ENCODE measurements around the gene CERS3.

The CERS3 gene

DNA sequence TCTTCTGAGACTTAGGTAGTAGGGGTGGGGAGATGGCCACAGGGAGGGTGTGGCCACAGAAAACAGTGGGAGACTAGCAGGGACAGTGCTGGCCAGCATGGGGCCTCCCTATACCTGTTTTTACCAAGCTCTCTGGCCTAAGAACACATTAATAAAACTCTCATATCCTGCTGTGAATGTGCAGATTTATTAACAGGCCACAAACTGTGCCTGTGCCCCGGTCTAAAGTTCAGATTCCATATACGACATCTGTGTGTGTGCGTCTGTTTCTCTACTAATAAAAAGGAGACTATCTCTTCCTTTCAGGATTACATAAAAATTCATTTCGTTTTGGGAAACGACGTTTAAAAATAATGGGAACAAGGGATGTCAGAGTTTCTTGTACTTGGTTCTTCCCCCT, 94.2 kb downstream of the CERS3 start:
- no peak overlapping the region for H3K4me3 ChIP-seq (replicated peaks; ENCODE audit: low read depth, low read length)
- TF ChIP-seq, protein P1, sequence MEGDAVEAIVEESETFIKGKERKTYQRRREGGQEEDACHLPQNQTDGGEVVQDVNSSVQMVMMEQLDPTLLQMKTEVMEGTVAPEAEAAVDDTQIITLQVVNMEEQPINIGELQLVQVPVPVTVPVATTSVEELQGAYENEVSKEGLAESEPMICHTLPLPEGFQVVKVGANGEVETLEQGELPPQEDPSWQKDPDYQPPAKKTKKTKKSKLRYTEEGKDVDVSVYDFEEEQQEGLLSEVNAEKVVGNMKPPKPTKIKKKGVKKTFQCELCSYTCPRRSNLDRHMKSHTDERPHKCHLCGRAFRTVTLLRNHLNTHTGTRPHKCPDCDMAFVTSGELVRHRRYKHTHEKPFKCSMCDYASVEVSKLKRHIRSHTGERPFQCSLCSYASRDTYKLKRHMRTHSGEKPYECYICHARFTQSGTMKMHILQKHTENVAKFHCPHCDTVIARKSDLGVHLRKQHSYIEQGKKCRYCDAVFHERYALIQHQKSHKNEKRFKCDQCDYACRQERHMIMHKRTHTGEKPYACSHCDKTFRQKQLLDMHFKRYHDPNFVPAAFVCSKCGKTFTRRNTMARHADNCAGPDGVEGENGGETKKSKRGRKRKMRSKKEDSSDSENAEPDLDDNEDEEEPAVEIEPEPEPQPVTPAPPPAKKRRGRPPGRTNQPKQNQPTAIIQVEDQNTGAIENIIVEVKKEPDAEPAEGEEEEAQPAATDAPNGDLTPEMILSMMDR (IDR thresholded peaks at IDR 0.05; ENCODE audit: low read length, missing control alignments), result no peak
- DNase-seq (ENCODE audit: low read depth), result no peak

DNA sequence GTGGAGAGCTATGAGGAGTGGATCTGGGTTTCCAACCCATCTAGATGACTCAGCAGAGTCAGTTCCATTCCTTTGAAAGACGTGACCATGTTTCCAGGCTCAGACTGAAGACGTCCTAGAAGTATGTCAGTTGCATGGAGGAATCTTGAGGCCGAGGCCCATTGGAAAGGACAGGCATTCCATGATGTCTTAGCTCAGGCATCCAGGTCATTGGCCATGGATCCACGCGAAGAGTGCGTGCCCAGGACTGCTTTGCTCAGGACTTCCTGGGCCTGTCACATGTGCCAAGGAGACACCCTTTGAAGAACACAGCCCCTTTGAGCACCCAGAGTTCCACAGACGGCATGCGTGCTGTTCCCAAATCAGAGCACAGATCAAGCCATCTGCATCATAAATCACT, 94.7 kb downstream of the CERS3 start:
- DNase-seq (ENCODE audit: low read depth), result no peak
- TF ChIP-seq, protein P1 (IDR thresholded peaks at IDR 0.05; ENCODE audit: low read length, missing control alignments), result no peak
- H3K4me3 ChIP-seq (replicated peaks; ENCODE audit: low read depth, low read length), result no peak overlapping the region

- H3K4me3 ChIP-seq (replicated peaks; ENCODE audit: low read depth, low read length), result no peak overlapping the region
- DNase-seq (ENCODE audit: low read depth), result no peak
These were observed 95.4 kb downstream of the CERS3 start for GRCh38 chr15:100433304-100433703.

DNA sequence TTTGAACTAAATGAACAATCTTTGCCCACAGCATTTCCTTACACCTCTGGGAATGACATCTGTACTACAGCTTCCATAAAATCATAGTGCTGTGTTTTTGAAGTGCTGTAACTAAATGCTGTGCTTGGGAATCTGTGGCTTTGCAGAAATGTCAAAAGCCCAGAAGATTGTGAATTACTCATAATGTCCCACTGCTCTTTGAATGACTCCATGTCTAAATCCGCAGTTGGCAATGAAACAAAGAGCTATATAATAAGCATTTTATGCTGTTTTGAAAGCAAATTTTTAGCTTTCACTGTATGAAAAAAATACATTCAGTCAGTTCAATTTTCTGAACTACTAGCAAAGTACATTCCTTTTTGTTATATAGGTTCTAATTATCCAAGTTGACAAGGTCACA, 98.3 kb downstream of the CERS3 start:
- no peak overlapping the region for H3K4me3 ChIP-seq (replicated peaks; ENCODE audit: low read depth, low read length)
- DNase-seq (ENCODE audit: low read depth), result no peak
- TF ChIP-seq, protein P1 (IDR thresholded peaks at IDR 0.05; ENCODE audit: low read length, missing control alignments), result no peak

More at GRCh38 chr15:100433304-100433703, 95.4 kb downstream of the CERS3 start:
- TF ChIP-seq, protein P1 (IDR thresholded peaks at IDR 0.05; ENCODE audit: low read length, missing control alignments), result no peak

GRCh38 chr15:100429116-100429728, 99.5 kb downstream of the CERS3 start:
- peak; percentile 2 for DNase-seq (ENCODE audit: low read depth)
- no peak overlapping the region for H3K4me3 ChIP-seq (replicated peaks; ENCODE audit: low read depth, low read length)
- TF ChIP-seq, protein P1 (IDR thresholded peaks at IDR 0.05; ENCODE audit: low read length, missing control alignments), result no peak

- no peak overlapping the region for H3K4me3 ChIP-seq (replicated peaks; ENCODE audit: low read depth, low read length)
- TF ChIP-seq, protein P1 (IDR thresholded peaks at IDR 0.05; ENCODE audit: low read length, missing control alignments), result no peak
- DNase-seq (ENCODE audit: low read depth), result no peak
These were observed 101.8 kb downstream of the CERS3 start for GRCh38 chr15:100426937-100427336.

DNA sequence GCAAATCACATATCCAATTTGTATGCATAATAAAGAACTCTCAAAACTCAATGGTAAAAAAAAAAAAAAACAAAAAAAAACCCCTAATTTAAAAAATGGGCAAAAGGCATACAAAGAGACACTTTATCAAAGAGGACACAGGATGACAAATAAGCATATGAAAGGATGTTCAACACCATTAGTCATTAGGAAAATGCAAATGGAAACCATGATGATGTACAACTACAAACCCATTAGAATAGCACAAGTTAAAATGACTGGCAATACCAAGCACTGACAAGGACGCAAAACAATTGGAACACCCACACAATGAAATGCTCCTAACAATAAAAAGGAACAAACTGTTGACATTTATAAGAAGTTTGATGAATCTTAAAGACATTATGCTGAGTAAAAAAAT, 123.6 kb downstream of the CERS3 start:
- no peak for DNase-seq (ENCODE audit: low read depth)
- TF ChIP-seq, protein P1 (IDR thresholded peaks at IDR 0.05; ENCODE audit: low read length, missing control alignments), result no peak
- no peak overlapping the region for H3K4me3 ChIP-seq (replicated peaks; ENCODE audit: low read depth, low read length)
